ENCODE results near the gene STON2.

The STON2 gene

DNA sequence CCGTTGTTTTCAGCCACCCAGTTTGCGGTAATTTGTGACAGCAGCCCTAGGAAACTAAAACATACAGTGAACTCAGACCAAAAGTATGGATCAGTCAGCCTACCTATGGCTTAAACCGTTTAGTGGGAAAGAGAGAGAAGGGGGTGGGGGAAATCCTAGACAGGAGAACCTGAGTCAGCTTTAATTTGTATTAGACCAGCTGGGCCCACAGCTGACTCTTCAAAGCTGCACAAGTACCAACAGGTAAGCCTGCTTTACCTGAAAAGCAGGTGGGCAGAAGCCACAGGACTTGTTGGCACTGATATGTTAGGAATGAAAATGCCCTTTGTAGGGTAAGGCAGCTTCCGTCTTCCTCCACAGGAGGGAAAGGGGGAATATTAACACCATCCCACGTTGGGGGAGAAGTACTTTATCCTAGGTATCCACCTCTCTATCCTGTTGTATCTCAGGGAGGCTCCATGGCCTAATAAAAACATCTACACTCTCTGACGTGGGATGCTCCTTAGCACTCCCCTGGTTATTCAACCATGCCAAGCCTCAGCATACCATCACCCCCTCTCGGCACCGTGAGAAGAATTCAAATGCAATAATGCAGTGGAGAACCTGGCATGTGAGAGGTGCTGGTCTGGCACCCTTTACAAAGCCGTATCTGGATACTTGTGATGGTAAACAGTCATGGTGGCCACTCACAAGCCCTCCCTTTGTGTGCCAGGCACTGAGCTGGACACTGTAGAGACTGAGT is 70.3 kb downstream of the STON2 start:
- no peak for DNase-seq

DNA sequence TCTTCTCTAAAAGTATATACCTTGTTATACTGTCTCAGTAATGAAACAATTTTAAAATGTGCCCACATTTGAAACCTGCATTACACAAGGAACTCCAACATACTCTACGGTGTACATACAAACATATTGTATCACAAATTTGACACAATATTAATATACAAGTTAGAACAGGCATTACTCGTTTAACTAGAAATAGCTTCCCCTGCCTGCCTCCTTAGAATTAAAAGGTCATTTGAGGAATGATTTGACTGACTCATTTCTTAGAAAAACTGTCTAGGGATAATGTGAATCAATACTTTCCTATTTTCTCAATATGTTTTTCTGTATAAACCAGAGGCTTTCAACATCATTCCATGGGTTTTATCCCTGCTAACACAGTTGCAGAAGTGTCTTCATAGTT is 73.7 kb downstream of the STON2 start:
- DNase-seq = no peak

DNA sequence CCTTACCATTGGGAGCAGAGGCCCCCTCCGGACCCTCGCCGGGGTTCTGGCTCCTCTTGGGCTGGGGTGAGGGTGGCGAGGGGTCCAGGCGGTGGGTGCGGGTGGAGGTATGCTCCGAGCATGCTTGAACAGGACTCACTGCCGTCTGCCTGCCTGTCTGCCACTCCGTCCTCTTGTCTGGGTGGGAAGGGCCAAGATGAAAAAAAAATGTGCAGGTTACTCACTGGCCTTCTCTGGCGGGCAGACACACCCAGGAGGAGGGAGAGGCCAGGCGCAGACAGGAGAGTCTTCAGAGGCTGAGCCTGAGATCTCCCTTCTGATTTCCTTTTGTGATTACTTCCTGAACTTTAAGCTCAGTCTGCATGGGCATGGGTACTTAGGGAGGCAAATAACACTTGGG is 76.1 kb downstream of the STON2 start:
- no peak for DNase-seq

- DNase-seq = no peak
These were observed 77.0 kb downstream of the STON2 start for GRCh38 chr14:81323093-81323492.

DNA sequence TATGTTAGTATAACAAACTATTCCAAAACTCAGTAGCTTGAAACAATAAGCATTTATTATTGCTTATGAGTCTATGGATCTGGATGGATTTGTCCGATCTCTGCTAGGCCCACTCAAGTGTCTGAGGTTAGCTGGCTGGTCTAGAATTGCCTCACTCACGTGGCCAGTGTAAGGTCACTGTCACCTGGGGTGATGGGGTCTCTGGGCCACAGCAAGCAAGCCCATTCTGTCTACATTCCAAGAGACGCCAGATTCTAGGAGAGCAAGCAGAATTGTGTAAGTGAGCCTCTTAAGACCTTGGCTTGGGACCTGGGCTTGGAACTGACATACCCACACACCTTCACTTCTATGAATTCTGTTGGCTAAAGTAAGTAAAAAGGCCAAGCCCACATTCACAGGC is 80.2 kb downstream of the STON2 start:
- DNase-seq = no peak

- DNase-seq = no peak
These were observed 80.8 kb downstream of the STON2 start for GRCh38 chr14:81319314-81319713.

DNA sequence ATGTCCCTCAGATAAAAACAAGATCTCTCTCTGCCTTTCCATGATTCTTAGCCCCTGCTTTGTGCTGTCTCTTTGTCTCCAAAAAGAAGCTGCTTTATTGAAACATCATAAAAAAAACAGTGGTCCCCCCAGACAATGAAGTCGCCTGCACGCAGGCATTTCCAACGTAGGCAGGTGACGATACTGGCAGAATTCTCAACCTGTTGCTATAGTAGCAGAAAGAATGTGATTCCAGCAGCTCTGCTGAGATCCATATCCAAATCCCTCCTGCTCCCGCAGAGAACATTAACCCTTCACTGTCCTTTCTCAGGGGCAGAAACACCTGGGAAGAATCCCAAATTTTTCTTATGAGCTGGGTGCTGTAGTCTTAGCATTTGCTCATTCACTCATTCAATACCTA is 84.8 kb downstream of the STON2 start:
- DNase-seq = no peak

DNA sequence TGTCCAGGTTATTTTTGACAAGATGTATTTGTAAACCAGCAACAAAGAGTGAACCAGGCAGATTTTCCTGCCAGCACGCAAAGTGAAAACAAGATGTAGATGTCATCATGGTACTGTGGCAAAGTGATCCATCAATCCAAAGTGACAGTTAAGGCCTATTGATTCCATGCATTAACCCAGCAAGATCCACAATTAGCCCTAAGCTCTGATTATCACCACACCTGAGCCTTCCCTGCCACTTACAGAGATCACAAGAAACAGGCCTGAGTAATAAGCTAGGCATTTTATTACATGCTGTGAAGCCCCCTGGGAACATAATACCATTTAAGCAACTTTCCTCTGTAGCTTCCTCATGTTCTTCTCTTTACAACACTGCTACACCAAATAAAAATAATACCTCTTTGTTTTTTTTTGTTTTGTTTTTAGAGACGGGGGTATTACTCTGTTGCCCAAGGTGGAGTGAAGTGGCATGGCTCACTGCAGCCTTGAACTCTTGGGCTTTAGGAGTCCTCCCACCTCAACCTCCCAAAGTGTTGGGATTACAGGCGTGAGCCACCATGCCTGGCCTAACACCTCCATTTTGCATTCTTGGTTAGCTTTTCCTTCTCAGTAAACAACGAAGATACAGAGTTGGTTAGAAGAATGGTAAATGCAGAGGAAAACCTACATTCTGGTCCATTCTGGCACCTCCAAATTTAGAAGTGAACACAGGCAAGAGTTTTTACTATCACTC is 85.5 kb downstream of the STON2 start:
- no peak for DNase-seq

DNA sequence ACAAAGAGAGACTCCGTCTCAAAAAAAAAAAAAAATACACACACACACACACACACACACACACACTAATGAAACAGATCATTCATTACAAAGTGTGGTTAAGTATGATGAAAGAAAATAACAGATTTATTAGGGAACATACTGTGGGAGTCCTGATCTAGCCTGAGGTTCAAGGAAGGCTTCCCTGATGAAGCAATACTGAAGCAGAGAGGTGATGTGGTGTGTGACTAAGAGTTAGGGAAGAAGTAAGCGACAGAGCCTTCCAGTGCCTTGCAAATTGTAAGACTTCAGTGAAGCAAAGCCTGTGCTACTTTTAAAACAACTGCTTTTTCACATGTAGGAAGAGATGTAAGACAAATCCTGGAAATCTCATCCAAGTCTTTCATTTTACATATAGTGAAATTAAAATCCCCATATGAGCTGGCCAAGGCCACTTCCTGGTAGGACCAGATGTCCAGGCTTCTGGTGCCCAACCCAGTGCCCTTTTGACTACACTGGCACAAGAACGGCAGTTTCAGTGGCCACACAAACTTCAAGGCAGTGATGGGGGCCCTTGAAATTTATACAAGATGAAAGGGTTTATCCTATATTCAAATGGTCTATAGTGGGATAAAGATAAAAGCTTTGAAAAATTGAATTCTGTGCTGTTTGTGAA is 86.2 kb downstream of the STON2 start:
- DNase-seq = no peak

DNA sequence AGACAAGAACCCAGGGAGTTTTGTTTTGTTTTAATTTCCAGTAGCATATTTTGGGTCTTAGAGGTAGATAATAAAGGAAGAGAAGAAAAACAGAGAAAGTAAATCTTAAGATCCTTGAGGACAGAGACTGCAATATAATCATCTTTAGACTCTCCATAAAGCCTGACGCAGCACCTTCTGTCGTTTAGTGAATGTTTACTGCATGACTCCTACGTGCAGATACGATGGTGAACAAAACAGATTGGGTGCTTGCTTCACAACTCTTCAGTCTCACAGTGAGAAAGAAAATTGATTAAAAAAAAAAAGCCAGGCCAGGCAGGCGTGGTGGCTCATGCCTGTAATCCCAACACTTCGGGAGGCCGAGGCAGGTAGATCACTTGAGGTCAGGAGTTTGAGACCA is 86.9 kb downstream of the STON2 start:
- no peak for DNase-seq

- DNase-seq = no peak
These were observed 87.7 kb downstream of the STON2 start for GRCh38 chr14:81312289-81312876.

DNA sequence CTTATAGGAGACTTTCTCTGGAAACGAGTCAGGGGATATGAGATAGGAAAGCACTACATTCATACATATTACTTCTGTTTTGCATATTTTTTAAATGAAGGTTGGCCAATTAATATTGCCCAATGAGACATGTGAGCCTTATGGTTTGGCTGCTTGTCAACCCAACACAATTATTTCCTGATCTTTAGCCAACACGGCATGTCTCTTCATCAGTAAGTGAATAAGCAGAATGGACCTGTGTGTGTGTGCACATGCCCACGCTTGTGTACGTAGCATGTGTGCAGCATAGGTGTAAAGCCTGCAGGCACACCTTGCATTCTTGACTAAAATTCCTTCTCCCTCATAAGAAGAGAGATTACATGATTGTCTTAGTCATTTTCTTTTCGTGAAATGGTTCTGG is 88.3 kb downstream of the STON2 start:
- DNase-seq = no peak

DNA sequence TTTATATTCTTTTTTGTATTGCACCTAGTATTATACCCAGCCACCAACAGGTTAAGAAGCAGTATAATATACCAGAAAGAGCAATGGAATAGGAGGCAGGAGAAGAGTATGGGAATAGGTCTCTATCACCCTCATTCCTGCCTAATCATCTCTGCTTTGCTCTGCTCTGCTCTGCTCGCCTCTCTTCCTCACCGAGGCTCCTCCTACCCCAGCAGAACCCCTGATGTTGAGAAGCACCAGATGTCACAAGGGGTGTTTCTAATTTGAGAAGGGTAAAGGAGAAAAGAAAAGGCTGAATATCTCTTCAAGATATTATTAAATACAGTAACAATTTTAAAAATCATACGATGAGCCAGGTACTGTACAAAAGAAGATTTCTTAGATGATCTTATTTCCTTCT is 89.0 kb downstream of the STON2 start:
- no peak for DNase-seq

DNA sequence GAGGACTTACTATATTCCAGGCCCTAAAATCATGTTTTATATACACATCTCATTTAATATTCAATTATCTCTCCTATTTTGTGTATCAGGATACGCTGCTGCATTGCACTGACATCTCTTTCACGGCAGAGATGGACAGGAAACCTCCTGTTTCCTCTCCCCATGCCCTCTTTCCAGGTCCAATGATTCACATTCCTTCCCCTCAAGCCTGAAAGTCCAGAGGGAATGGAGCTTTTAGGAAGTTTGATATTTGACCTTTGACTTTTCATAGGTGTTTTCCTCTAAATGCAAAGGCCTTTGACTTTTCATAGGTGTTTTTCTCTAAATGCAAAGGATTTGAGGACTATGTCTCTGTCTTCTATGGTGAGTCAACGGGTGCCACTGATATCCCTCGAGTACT is 89.5 kb downstream of the STON2 start:
- DNase-seq = no peak

DNA sequence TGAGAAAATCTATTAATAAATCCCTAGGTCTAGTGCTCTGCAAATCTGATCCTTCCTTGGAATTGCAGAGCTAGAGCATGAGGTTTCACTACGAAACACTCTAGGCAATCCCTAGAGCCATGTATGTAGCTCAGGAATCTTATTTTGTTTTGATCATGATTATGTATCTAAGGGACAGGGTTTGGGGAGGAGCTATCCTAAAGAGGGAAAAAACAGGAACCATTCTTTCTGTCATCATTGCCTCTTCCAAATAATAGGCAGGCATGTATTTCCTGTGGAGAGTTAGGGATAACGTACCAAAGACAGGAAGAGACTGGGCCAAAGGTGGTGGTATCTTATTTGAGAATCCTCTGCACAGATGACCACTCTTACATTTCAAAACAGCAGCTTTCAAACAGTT is 90.6 kb downstream of the STON2 start:
- DNase-seq = no peak

GRCh38 chr14:81305743-81306142 is 94.4 kb downstream of the STON2 start:
- DNase-seq = no peak

DNA sequence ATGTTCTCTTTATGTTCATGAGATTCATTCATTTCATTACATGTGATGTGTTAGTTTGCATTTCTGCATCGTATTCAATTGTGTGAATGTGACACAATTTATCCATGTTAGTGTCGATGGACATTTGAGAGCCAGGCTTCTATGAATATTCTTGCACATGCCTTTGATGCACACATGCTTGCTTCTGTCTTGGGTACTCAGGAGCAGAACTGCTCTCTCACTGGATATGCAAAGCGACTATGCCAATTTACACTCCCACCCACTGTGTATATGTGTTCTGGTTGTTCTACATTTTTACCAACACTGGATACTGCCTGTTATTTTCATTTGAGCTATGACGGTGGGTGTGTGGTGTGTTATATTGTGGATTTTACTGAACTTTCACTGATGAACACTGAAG is 95.1 kb downstream of the STON2 start:
- no peak for DNase-seq

- no peak for DNase-seq
These were observed 96.7 kb downstream of the STON2 start for GRCh38 chr14:81303258-81303935.

- no peak for DNase-seq
These were observed 97.5 kb downstream of the STON2 start for GRCh38 chr14:81302638-81303037.

GRCh38 chr14:81301813-81302212 is 98.3 kb downstream of the STON2 start:
- no peak for DNase-seq

DNA sequence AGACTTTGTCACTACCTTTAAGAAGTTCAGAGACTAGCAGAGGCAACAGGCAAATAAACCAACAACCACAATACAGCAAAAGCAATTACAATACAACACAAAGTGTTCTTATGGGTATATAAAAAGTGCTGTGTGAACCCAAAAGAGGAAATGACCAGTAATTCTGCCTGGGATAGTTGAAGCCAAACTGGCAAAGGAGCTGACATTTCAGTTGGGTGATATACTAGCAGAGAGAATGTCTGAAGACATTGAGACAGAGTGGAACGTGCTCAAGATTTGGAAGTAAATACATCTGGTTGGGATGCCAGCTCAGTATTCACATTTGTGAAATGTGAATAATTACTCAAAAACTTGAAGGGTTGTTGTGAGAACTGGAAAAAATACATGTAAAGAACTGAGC is 98.8 kb downstream of the STON2 start:
- DNase-seq = no peak

DNA sequence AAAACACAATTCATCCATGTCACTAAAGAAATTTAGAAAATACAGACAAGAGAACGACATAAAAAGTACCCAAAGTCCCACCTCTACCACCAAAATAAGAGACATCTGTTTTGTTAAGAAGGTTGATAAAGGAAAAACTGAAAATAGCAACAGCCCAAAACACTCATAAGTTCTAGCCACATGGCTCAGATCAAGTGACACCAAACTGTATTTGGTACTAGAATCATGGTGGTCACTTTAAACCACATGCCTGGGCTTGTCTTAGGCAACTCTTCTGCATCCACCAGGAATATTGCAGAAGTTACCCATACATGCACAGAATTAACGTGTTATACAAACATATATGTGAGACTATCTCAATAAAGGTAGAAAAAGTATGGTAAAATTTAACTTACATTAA is 101.2 kb downstream of the STON2 start:
- DNase-seq = no peak

DNA sequence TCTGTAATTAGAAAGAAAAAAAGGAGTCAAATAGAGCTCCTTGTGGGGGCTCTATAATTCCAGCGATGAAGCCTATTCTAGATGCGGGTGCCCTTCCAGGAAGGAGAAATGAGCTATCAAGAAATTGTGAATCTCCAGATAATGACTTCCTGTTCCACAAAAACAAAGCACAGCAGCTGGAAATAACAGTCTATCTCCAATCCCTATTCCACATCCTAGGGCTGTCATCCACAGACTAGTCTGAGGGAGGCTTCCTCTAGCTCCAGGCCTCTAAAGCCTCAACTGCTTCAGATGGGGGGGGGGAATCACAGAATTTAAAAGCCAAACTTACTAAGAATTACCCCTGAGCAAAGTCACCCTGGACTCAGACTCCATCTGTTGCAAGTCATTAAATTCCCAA is 102.0 kb downstream of the STON2 start:
- DNase-seq = no peak
